ENCODE data around the gene AUNIP. TPM values are rescaled to one million over a fixed set of nuclear protein-coding genes. Genes with fewer than 3 reads are reported as not detected.
A peak's percentile ranks its signal among the peaks of the same experiment; 100 is the strongest.

Gene AUNIP
- 9.4 and 20.4 TPM in 2 replicates for total RNA-seq (2014; rRNA removed; shearing (Covaris generic))

DNA sequence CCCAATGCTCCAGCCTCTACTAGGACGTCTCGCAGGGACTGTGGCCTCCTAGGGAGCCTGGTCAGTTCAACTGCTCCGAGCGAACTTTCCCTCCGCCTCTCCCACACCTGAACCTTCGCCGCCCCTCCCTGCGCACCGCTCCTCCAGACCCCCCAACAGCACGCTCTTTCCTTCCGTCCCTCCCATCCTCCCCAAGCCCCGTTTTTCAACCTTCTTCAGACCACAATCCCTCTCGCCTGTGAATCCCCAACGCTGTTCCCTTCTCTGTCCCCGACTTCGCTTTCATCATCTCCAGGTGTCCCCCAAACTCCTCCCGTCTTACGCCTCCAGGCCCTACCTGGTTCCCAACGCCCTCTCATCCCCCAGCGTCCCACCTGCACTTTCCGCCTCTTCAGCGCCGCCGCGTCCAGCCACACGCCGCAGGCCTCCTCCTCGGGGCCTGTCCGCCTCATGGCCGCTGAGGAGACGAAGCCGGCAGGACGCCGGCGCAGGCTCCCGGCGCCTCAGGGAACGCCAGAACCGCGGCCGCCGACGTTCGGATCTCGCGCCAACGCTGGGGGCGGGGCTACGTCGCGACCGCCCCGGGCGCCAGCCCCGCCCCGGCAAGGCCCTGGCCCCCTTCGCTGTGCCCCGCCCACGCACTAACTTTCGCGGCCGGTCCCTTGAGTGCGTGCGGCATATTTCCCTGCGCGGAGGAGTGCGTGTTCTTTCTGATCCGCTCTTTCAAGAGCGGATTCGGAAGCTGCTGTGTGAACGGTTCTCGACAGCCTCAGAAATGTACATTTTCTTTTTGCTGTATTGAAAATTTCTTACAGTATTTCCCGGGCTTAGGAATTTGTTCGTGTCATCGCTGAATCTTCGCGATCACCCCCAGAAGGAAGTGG is at the start of gene AUNIP:
Gene AUNIP (minus strand): TSS at position 552 of the 884 bp plus-strand sequence. CDS start 100 bp downstream, at position 452.
- peak; percentile 94 for DNase-seq (ENCODE audit: low read depth)

- no peak for DNase-seq (ENCODE audit: low read depth)
These were observed 49.8 kb upstream of the AUNIP start for GRCh38 chr1:25909040-25909439.

DNA sequence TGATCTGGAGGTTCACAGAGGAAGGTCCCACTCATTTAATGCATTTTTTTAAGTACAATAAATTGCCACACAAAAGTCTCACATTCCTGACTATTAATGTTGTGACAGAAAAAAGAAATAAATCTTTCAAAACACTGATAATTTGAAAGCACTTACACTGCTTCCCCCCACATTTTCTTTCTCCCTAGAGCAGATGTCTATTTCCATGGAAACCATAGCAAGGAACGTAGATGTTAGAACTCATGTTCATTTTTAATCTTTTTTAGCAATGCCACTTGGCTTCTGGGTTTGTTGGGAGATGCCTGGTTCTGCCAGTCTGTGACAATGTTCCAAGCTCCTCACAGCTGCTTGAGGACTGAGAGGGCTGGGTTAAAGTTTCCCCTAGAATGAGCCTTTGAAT is 48.9 kb upstream of the AUNIP start:
- no peak for DNase-seq (ENCODE audit: low read depth)

DNA sequence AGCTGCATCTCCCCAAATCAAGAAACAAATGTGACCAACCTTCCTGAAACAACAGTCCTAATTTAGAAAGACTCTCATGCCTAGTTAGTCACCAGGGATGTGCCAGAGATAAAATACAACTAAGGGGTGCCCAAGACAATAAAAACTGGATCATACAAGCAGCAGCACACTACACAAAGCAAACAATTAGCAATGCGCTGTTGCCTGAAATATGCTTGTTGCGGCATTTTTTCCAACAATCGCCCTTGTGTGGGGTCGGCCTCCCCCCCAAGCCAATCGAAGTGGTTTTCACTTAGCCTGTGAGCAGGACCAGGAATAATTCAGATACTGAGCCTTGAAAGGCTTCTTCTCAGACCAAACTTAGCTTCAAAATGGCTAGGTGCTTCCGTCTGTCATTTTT is 48.3 kb upstream of the AUNIP start:
- no peak for DNase-seq (ENCODE audit: low read depth)

- no peak for DNase-seq (ENCODE audit: low read depth)
These were observed 47.5 kb upstream of the AUNIP start for GRCh38 chr1:25906644-25907300.

- peak; percentile 98 for DNase-seq (ENCODE audit: low read depth)
These were observed 46.7 kb upstream of the AUNIP start, which contains the start of gene STMN1 for GRCh38 chr1:25905680-25906643. Gene STMN1, minus strand, starts transcription at chr1:25906419. Its CDS starts 1,743 bp downstream, at chr1:25904676.

- DNase-seq (ENCODE audit: low read depth), result peak; percentile 97
These were observed 45.9 kb upstream of the AUNIP start for GRCh38 chr1:25904943-25905679.

- DNase-seq (ENCODE audit: low read depth), result no peak
These were observed 44.7 kb upstream of the AUNIP start for GRCh38 chr1:25903986-25904385.

DNA sequence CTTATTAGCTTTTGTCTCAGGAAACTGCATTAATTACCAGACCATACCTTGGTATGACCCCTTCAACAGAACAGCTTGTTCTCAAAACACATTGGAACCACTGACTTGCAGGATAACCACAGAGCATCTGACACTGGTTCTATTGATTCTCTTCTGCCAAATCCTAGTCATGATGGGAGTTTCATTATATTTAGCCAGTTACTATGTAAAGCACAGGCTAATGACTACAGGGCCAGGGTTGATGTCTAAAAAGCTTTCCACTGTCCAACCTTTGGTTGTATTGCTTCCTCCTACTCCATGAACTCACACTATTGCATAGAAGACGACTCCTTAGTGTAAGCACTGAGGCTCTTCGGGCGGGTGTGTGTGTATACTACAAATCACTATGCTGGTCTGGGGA is 43.2 kb upstream of the AUNIP start:
- DNase-seq (ENCODE audit: low read depth), result no peak

GRCh38 chr1:25900219-25900618 is 41.0 kb upstream of the AUNIP start:
- no peak for DNase-seq (ENCODE audit: low read depth)

DNA sequence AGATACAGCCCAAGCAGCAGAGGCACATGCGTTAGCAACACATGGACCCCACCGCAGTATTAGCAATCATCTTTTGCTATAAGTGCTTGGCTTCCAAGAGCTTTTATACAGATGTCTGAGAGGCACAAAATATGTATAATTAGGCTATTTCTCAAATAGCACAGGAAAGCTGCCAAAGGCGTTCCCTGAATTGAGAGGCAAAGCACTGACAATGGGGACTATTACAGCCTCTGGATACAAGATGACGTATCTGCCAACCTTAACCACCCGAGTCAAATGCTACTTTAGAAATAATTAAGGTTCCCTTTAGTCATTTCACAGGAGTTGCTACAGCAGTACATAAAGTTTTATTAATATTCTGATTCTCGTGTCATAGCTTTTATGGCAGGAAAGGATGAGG is 40.5 kb upstream of the AUNIP start:
- no peak for DNase-seq (ENCODE audit: low read depth)

GRCh38 chr1:25898223-25899015 is 39.2 kb upstream of the AUNIP start:
- no peak for DNase-seq (ENCODE audit: low read depth)

- DNase-seq (ENCODE audit: low read depth), result no peak
These were observed 38.5 kb upstream of the AUNIP start for GRCh38 chr1:25897754-25898153.

GRCh38 chr1:25896266-25896665 is 37.0 kb upstream of the AUNIP start:
- DNase-seq (ENCODE audit: low read depth), result peak; percentile 75

GRCh38 chr1:25895365-25895990 is 36.2 kb upstream of the AUNIP start:
- DNase-seq (ENCODE audit: low read depth), result peak; percentile 93

DNA sequence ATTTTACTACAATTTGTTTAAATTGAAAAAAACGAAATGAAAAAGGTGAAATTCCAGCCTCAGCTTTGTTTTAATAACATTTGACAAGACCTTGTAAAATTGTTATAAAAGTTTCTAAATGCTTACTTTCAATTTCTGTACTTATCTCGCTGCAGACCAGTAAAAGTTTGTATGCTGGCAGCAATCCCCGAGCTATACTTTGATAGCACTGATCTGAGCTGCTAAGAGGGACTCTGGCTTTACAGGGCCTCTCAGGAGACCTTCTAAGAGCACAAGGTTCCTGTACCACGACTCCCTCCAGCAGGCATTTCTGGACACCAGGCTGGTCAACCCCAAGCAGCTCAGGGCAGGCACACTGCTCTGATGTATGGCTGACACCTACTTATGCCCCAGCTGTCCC is 33.9 kb upstream of the AUNIP start:
- DNase-seq (ENCODE audit: low read depth), result no peak

DNA sequence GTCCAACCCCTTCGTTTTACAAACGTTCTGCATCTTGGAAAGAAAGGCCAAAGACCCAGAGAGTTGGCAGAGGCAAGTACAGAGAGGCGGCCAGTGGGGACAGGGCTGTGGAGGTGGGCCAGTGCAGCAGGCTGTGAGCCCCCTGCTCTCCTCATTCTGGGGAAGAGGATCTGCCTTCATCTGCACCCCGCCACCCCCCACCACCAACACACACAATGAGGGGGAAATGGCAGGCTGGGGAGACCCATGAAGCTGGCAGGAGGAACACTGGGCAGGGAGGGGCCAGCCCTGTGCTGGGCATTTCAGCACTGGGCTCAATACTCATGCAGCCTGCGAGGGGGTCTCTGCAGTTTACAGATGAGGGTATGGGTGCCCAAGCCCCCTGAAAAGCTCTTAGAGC is 32.3 kb upstream of the AUNIP start:
- no peak for DNase-seq (ENCODE audit: low read depth)

GRCh38 chr1:25890239-25891034 is 31.2 kb upstream of the AUNIP start:
- DNase-seq (ENCODE audit: low read depth), result peak; percentile 78

- DNase-seq (ENCODE audit: low read depth), result no peak
These were observed 30.2 kb upstream of the AUNIP start for GRCh38 chr1:25889470-25889869.
